DOHH2 (cell line): ENCODE results near the gene SAMD9L.

Experiments used
- EZH2phosphoT487 ChIP-seq: fragments of 200-600 bp; sonication (generic); IDR thresholded peaks from 2 replicates; pipeline ENCODE4 v1.6.1; 2017; ENCODE audit warnings: borderline replicate concordance, mild to moderate bottlenecking, antibody characterized with exemption, low read length, moderate library complexity, mixed read lengths
- TF ChIP-seq, protein P1 (sequence below): fragments of 200-600 bp; sonication (generic); IDR thresholded peaks from one replicate; pipeline ENCODE4 v1.5.1; 2014; ENCODE audit warnings: antibody characterized with exemption, mild to moderate bottlenecking, low read depth, low read length; ENCODE audit not compliant: poor library complexity, severe bottlenecking

- TF ChIP-seq, protein P1, sequence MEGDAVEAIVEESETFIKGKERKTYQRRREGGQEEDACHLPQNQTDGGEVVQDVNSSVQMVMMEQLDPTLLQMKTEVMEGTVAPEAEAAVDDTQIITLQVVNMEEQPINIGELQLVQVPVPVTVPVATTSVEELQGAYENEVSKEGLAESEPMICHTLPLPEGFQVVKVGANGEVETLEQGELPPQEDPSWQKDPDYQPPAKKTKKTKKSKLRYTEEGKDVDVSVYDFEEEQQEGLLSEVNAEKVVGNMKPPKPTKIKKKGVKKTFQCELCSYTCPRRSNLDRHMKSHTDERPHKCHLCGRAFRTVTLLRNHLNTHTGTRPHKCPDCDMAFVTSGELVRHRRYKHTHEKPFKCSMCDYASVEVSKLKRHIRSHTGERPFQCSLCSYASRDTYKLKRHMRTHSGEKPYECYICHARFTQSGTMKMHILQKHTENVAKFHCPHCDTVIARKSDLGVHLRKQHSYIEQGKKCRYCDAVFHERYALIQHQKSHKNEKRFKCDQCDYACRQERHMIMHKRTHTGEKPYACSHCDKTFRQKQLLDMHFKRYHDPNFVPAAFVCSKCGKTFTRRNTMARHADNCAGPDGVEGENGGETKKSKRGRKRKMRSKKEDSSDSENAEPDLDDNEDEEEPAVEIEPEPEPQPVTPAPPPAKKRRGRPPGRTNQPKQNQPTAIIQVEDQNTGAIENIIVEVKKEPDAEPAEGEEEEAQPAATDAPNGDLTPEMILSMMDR, result no peak
- TF ChIP-seq EZH2phosphoT487, result no peak
Observed at GRCh38 chr7:93161181-93161762, 13.1 kb upstream of the SAMD9L start.
